ENCODE measurements around the gene ASXL1.
"Not testable (repeated sequence)": the region's sequence is repeated elsewhere in the genome, so short reads cannot be mapped to it uniquely, and the experiment has no call there.

ASXL1 gene

GRCh38 chr20:32363492-32363891 is 5.4 kb downstream of the ASXL1 start:
- no peak for DNase-seq

- DNase-seq: no peak
Observed at GRCh38 chr20:32364554-32365208, 6.5 kb downstream of the ASXL1 start.

- DNase-seq: no peak
Observed at GRCh38 chr20:32365564-32365963, 7.4 kb downstream of the ASXL1 start.

- no peak for DNase-seq
Observed at GRCh38 chr20:32366380-32366779, 8.2 kb downstream of the ASXL1 start.

GRCh38 chr20:32368323-32368722 is 10.2 kb downstream of the ASXL1 start:
- no peak for DNase-seq

GRCh38 chr20:32368925-32369324 is 10.8 kb downstream of the ASXL1 start:
- DNase-seq: no peak

GRCh38 chr20:32370897-32371296 is 12.8 kb downstream of the ASXL1 start:
- DNase-seq: no peak

GRCh38 chr20:32378461-32378860 is 20.3 kb downstream of the ASXL1 start:
- no peak for DNase-seq

GRCh38 chr20:32380037-32380436 is 21.9 kb downstream of the ASXL1 start:
- DNase-seq: not testable (repeated sequence)

- DNase-seq: no peak
Observed at GRCh38 chr20:32380745-32381144, 22.6 kb downstream of the ASXL1 start.

GRCh38 chr20:32382102-32382950 is 24.2 kb downstream of the ASXL1 start:
- no peak for DNase-seq

- DNase-seq: not testable (repeated sequence)
Observed at GRCh38 chr20:32383441-32383840, 25.3 kb downstream of the ASXL1 start.

GRCh38 chr20:32385541-32385940 is 27.4 kb downstream of the ASXL1 start:
- DNase-seq: no peak

GRCh38 chr20:32386091-32386490 is 28.0 kb downstream of the ASXL1 start:
- DNase-seq: no peak

- no peak for DNase-seq
Observed at GRCh38 chr20:32387252-32387651, 29.1 kb downstream of the ASXL1 start.

GRCh38 chr20:32391003-32391402 is 32.9 kb downstream of the ASXL1 start:
- no peak for DNase-seq

GRCh38 chr20:32395066-32395465 is 36.9 kb downstream of the ASXL1 start:
- no peak for DNase-seq

GRCh38 chr20:32396646-32397160 is 38.6 kb downstream of the ASXL1 start:
- DNase-seq: no peak

- no peak for DNase-seq
Observed at GRCh38 chr20:32397567-32398084, 39.5 kb downstream of the ASXL1 start.

- DNase-seq: no peak
Observed at GRCh38 chr20:32400476-32400875, 42.3 kb downstream of the ASXL1 start.

- DNase-seq: no peak
Observed at GRCh38 chr20:32404017-32404416, 45.9 kb downstream of the ASXL1 start.

- DNase-seq: no peak
Observed at GRCh38 chr20:32406701-32407100, 48.6 kb downstream of the ASXL1 start.

- DNase-seq: not testable (repeated sequence)
Observed at GRCh38 chr20:32407131-32407750, 49.1 kb downstream of the ASXL1 start.
